GM21381 (cell line): ENCODE results near the gene RNH1.

Experiments used
- ATAC-seq: cut with Tn5 transposase; IDR thresholded peaks from one replicate; pipeline ENCODE4 v1.9.1; 2021; ENCODE audit warnings: mild to moderate bottlenecking, moderate library complexity; ENCODE audit not compliant: unreplicated experiment

Gene RNH1

DNA sequence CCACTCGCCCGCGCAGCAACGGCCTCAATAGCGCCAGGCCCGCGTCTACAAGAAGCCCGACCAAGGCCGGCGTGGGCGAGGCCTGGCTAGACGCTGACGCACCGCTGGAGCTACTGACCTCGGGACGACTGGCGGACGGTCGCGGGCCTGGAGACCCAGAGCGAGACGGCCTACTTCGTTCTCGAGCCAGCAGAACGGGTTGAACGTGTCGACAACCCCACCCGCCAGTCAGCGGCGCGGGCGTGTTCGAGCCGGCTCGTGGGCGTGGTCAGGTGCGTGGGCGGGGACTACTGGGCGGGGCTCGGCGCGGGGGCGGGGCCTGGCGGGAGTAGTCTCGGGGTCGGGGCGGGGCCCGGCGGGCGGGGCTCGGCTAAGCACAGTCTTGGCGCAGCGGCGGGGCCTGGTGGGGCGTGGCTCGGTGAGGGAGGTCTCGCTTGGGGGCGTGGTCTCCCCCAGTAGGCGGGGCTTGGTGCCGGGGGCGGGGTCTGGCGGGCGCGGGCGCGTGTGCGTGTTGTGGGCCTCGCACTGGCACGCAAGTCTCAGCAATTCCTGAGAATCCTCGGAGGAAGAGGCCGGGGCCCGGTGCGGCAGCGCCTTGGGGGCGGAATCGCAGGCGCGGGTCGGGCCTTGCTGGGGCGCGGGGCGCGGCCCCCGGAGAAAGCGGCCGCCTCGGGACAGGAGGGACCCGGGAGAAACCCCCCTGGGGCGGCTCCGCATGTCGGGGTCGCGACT, at the start of gene RNH1:
TSS of gene RNH1 (minus strand) at position 248 of the 732 bp plus-strand sequence. CDS start 5,080 bp downstream, outside the sequence.
- peak; percentile 51 for ATAC-seq

DNA sequence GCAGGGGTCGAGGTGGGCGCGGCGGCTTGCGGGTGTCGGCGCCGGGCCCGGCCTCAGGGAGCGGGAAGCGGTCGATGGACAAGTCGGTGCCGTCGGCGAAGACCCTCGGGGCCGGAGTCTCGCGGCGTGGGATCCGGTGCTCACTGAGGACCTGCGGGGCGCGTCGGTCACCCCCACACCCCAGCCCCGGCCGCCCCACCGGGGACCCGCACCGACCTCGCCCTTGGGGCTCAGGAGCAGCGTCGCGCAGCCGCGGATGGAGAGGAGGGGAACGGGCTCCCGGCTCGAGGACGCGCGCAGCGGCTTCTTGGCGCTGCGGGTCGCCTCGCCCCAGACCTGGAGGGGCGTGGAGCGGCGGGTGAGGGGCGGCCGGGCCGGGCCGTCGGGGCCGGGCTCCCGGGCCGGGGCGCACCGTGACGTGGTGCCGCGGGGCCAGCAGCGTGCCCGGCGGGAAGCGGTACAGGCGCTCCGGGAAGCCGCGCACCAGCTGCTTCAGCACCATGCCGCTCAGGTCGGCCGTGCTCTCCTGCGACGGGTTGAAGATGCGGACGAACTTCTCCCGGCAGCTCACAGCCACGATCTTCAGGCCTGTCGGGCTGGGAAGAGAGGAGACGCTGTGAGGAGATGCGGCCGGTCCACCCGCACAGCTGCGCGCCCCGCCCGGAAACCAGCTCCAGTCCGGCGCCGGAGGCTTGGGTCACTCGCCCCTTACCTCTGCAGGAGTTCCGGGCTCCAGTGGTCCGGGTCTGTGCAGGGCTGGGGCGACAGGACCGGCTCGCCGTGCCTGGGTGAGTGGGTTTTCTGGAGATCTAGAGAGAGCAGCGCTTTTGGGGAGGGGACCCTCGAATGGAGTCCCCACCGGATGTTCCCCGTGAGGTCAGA, 49.0 kb upstream of the RNH1 start:
- ATAC-seq = no peak

DNA sequence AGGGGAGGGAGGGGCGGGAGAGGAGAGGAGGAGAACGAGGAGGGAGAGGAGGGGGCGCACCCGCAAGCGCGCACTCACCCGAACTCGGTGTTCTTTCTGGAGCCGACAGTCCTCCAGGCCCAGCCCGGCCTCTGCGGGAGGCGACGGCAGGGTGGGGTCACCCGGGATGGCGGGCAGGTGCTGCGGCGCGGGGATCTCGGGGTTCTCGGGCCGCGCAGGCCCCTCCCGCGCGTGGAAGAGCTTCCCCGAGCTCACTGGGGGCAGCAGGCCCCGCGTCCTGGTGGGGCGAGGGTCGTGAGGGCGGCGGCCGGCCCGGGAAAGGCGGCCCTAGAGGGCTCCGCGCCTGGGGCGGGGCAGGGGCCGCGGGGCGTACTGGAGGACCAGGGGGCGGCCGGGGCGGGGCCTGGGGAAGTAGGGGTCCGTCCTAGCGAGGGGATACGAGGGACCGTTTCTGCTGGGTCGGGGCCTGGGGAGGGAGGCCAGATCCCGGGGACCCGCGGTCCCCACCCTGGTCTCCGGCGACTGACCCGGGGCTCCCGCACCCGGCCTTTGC, 48.3 kb upstream of the RNH1 start:
- ATAC-seq = no peak

DNA sequence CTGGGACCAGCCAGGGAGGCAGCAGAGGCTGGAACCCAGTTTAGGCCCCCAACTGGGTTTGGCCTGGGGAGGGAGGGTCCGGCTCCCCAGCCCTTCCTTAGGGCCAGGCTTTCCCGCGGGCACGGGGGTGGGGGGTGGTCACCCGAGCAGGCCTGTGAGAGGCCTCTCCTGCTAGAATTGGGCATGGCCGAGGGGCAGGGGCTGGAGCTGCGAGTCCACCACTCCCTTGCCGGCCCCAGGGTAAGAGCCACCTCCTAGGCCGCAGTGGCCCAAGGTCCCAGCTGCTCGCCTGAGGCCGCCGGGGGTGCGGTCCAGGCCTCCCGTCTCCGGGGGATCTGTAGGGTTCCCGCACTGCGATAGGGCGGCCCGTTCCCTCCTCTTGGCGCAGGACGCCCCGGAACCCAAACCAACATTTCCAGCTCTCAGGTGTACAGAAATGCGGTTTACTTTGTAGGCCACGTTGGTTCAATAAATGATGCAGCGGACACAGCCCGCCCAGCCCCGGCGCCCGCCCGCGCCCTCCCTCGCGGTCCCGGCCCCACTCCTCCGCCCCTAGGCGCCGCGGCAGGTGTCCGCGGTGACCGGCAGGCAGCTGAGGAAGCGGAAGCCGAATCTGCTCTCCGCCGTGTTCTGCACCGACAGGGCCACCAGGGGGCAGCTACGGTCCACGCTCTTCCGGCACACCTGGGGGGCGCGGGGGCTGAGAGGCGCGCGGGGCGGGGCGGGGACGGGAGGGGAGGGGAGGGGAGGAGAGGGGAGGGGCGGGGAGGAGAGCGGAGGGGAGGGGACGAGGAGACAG, 47.6 kb upstream of the RNH1 start:
- peak; percentile 56 for ATAC-seq

DNA sequence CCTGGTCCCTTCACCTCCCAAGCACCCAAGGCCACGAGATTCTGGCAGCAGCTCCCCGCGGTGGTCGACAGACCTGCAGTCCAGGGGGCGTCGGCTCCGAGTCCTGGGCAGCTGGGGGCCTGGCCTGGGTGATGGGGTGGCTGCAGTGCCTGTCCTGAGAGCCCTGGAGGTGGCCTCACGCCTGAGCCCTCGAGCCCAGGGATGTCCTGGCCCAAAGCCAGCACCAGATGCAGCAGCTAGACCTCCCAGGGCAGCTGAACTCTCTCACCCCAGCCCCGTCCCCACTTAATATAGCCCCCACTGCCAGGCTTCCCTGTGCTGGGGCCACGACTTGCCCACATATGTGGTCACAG, 46.9 kb upstream of the RNH1 start:
- no peak for ATAC-seq

DNA sequence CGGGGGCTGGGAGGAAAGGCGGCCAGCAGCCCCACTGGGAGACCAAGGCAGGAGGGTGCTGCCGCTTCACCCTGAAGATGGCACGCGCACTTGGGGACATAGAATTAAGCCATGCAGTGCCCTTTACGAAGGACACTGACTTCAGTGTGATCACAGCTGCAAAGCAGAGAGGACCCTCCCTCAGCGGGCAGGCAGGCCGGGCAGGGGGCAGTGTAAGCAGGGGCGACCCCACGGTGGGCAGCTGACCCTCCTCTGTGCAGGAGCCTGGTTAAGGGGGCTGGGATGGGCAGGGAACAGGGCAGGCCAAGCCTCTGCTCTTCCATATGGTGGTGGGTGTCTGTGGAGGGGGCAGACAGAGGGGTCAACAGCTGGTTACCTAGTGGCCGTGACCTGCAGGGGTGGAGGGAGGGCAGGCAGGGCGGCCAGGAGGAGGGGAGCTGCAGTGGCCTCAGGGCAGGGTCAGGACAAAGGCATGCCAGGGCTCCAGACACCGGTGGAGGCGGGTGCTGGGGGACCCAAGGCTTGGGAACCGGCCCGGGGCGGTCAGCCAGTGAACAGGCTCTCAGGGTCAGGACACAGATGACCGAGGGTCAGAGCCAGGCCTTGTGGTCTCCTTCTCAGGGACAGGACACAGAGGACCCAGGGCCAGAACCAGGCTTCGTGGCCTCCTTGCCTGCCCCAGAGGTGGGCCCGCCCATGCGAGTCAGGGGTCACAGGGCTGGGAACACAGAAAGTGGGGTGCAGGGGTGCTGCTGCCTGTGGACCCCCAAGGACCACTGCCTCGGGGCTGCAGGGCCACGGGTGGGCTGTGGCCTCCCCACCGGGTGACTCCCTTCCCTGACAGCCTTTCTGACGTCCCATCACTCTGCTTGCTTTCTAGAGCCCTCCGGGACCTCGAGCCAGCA, 46.3 kb upstream of the RNH1 start:
- ATAC-seq = no peak

GRCh38 chr11:551596-551995, 44.6 kb upstream of the RNH1 start:
- ATAC-seq = no peak

GRCh38 chr11:551131-551530, 44.1 kb upstream of the RNH1 start:
- no peak for ATAC-seq

DNA sequence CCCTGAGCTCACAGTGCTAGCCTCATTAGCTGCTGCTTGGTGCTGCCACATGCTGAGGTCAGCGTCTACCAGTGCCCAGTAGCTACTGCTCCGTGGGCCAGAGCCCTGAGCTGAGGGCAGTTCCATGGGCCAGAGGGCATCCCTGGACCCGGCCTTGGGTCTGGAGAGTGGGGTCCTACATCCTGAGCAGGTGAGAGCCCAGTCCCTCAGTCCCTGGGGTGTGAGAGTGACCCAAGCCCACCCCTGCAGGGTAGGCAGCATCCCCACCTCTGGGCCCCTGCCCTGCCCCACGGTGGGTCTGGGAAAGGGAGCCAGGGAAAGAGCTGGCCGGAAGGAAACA, 43.7 kb upstream of the RNH1 start:
- no peak for ATAC-seq

GRCh38 chr11:550021-550745, 43.1 kb upstream of the RNH1 start:
- no peak for ATAC-seq

DNA sequence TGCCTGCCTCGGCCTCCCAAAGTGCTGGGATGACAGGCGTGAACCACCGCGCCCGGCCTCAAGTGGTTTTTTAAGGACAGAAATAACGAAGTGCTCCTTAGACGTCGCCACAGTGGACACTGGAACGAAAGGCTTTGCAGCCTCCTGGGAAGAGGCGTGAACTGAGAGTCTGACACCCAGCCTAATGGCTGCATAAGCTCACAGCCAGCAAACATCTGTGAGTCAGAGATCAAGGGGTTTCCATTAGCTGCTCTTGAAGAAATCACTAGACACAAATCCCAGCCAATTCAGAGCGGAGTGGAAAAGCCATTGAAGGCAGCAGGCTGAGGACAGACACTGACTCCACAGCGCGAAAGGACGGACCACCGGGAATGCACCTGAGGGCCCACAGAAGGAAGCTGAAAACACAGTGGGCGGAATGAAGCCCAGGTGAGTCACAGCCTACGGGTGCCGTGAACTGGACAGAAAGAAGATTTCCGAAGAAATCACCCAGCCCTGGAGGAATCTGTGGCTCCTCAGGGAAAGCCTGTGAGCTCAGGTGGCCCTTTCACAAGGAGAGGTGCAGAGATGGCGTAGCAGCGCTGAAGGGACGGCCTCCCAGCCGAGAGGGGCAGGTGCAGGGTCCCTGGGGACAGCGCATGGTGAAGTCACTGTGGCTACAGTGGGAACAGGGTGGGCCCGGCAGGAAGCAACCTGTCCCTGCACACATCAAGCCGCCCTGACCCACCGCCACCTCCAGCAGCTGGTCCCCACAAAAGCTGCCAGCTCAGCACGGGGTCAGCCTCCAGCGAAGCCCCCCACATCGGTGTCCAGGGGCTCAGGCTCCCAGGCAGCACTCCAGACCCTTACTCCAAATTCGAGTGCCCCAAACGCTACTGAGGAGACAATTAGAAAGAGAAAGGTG, 41.9 kb upstream of the RNH1 start:
- no peak for ATAC-seq

DNA sequence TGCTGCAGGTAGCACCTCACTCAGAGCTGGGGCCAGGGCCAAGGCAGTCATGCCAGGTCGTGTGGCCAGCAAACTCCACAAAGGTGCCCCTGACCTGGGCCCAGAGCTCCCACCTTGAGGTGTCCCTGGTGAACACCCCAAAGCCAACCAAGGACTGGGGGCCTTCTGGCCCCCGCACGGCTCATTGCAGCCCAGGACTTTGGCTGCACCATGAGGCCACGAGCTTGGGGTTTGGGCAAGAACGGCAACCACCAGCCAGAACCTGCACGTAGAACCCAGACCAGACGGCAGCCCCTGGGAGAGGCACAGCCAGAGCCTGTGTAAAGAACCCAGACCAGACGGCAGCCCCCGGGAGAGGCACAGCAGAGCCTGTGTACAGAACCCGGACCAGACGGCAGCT, 38.1 kb upstream of the RNH1 start:
- ATAC-seq = no peak

- ATAC-seq = no peak
Measured at GRCh38 chr11:544817-545166, 37.8 kb upstream of the RNH1 start.

GRCh38 chr11:541433-541885, 34.4 kb upstream of the RNH1 start:
- ATAC-seq = no peak

DNA sequence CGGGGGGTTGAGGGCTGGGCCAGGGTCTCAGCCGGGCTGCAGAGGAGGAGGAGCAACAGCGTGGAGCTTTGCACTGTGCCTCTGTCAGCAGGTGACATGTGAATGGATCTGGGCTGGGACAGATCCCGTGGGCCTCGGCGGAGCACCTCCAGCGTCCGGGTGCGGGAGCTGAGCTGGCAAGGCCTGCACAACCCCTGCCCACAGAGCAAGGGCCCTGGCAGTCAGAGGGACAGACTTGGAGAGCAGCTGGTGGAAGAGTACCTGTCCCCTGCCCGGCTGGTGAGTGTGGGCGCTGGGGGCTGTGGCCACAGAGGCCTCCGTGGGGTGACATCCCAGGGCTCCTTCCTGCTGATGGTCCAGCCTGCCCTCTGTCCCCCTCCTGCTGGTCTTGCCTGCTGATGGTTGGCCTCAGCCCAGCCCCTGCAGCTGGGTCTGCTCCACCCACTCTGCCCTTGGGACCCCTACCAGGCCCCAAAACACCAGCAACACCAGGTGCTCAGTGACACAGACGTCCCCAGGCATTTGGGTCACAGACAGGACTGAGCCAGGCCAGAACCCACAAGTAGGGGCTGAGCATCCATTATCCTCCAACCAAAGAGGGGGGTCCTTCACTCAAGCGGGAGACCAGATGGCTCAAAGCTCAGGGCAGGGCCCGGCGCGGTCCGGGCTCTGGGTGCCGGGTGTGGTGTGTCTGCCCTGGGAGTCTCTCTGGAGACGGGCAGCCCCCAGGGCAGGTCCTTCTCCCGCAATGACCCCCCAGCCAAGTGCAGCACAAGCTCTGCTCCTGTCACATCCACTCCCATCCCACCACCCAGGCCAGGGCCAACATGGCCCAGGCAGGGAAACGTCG, 33.8 kb upstream of the RNH1 start:
- no peak for ATAC-seq

- no peak for ATAC-seq
Measured at GRCh38 chr11:539971-540481, 33.0 kb upstream of the RNH1 start.

DNA sequence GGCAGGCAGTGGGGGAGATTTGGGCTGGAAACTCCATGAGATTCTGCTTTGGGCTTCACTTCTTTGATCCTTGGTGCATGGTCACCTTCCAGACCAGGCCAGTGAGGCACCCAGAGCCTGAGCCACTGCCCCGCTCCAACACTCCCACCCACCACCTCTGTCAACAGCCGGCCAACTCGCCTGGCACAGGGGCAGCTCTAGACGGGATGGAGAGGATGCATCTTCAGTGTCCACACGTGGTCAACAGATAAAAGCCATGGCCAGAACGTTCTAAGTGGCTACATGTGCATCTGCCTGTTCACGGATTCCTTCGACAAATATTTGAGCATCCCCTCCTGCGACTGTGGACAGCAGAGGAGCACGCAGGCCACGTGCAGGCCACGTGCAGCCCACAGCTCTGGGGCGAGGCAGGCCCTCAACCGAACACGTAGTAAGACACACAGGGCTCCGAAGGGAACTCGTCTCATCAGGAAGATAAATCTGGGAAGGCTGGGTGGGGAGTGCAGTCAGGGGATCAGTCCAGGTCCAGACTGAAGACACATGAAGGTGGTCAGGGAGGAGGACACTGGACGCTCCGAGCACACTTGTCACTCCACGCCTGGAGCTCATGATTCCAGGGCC, 31.5 kb upstream of the RNH1 start:
- no peak for ATAC-seq
